ENCODE results near the gene FJX1.

The FJX1 gene, protein sequence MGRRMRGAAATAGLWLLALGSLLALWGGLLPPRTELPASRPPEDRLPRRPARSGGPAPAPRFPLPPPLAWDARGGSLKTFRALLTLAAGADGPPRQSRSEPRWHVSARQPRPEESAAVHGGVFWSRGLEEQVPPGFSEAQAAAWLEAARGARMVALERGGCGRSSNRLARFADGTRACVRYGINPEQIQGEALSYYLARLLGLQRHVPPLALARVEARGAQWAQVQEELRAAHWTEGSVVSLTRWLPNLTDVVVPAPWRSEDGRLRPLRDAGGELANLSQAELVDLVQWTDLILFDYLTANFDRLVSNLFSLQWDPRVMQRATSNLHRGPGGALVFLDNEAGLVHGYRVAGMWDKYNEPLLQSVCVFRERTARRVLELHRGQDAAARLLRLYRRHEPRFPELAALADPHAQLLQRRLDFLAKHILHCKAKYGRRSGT

DNA sequence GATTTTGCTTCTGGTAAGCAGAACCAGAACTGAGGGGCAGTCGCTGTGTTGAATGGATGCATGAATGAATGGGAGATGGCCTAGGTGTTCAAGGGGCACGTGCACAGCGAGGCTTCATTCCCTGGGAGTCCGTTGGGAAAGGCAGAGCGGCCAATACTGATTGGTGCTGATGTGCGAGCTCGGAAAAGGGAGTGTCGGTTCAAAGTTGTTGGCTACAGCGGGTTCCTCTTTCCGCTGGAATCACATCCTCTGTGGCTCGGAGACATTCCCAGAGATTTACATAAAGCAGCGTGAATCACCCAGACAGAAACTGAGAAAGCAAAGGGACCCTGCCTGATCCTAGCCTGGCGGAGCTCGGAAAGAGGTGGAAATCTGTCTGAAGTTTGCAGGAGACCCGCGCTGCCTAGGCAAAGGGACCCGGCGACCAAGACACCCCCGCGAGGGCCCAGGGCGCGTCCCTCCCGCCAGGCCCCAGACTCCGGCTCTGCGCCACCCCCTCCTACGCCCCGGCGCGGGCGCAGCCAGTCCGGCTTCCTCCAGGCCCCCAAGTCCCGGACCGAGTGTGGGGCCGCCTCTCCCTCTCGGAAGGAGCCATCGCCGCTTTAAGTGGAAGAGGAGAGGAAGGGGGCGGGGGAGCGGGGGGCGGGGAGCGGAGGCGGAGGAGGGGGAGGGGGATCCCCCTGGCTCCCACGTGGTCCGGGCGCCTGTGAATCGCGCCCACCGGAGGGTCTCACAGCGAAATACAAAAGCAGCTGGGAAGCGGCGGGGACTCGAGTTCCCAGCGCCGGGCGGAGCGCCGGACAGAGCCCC lies at the start of gene FJX1:
Gene FJX1 (plus strand): TSS at position 774 of the 810 bp plus-strand sequence. CDS start 177 bp downstream, outside the sequence.
- no peak for DNase-seq

DNA sequence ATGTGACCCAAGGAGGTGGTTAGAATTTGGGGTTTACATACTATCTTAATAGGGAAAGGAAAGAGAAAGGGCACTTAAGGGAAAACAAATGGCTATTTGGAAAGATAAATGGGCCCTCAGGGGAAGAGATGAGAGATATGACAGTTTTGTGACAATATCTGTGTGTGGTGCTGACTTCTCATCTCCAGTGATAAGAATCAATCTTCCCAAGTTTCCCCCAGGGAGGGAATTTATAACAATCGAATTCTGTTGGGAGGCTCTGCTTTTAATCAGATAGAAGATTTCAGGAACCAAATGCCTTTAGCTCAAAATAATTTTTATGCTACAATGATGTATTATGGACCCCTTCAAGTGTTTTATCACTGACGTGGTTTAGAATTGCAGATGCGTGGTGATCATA lies 46.6 kb upstream of the FJX1 start:
- DNase-seq, result no peak

DNA sequence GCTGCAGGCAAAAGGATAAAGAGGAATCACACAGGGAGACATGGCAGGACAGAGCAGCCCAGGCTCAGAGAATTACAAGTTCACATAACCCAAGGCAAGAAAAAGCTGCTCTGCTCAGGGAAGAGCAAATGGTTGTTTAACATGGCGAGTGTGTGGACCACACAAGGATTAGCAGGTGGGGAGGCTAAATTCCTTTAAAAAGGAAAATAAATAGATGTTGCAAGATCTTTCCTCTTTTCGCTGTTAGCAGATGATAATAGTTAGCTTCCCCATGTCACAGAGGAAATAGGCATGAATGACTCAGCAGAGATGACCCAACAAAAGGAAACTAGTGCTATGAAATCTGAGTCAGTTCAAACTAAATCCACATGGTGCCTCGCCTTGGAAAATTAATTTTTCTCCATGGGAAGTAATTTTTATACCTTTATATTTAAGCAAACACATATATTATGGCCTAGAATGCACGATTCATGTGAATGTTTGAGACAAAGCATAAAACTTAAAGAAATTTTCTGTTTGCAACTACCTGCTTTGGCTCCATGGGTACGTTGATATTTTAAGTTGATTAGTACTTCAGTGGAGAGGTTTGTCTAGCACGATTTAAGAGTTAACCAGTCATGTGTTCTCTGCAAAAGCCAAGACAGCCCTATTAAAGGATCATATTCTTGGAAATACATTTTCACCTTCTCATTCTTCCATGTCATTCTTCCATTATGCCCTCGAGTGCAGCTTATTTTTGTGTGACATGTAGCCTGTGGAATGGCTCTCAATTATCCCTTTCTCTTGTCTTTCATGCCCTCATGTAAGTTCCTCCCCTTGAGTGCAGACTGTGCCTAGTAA lies 38.5 kb upstream of the FJX1 start:
- no peak for DNase-seq

DNA sequence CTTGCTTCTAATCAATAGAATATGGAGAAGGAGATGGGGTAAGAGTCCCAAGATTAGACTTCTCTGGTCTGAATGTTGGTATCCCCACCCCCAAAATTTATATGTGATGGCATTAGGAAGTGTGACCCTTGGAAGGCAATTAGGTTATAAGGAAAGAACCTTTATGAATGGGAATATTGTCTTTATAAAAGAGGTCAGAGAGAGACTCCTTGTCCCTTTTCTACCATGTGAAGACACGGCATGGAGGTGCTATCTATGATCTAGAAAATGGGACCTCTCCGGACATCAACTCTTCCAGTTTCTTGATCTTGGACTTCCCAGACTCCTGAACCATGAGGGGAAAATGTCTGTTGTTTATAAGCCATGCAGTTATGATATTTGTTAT lies 37.9 kb upstream of the FJX1 start:
- DNase-seq, result no peak

DNA sequence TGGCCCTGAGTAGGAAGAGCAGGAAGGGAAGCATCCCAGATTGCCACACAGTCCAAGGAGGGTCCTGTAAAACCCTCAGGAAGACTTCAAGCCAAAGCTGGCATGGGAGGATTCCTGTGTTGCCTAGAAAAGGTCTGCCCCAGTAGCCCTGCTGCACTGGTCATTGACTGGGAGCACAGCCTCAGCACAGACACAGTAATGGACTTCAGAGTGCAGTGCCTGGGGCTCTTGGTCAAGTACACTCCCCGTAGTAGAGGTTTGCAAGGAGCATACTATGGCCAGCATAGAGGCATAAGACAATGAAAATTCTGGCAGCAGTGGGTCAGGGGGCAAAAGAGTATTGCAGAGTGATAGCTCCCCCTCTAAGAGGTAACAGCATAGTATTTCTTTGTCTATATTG lies 36.2 kb upstream of the FJX1 start:
- DNase-seq, result no peak

DNA sequence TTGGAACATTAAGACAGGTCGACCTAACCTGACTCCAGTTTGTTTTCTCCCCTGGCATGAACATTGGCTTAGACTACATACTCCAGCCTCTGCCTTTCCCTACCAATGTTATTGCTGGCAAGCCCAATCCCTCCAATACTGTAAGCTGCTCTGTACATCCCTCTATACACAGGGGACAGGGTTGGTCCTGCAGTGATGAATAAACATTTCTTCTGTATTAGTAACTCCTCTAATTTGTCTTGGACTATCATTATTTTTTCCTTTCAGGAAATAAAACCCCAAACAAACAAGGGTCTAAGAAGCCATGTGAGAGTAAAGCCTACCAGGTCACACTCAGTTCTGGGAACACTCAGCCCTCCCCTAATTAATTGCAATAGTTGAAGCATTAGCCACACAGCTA lies 35.1 kb upstream of the FJX1 start:
- no peak for DNase-seq

DNA sequence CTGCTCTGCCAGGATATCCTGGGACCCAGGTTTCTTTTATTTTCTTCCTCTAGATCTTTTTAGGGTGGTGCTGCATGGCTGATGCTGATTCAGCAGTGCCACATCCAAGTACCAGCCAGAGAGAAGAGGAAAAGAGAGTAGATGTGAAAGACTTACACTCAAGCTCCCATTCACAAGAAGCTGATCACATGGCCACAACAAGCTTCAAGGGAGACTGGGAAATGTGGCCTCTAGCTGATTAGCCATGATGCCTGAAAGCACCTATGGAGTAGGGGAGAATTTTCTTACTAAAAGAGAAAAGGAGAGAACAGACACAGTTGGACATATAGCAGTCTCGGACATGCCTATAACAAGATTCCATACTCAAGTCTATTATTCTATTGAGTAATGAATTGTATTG lies 34.4 kb upstream of the FJX1 start:
- no peak for DNase-seq

DNA sequence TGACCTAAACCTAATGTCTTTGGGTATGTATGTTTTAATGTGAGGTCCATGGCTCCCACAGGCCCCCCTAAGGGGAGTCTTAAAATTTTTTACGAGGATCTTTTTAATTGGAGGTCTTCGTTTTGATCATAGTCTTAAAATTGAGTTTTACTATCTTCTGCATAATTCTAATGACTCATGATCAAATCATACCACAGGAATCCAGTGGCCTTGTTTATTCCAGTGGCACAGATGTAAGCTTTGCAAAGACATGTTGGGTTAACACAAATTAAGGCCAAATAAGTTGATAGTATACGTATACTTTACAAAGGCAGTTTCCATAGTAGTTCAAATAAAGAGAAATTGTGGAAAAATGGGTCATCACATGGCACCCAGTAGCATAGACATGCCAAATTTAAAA lies 33.9 kb upstream of the FJX1 start:
- DNase-seq, result no peak

DNA sequence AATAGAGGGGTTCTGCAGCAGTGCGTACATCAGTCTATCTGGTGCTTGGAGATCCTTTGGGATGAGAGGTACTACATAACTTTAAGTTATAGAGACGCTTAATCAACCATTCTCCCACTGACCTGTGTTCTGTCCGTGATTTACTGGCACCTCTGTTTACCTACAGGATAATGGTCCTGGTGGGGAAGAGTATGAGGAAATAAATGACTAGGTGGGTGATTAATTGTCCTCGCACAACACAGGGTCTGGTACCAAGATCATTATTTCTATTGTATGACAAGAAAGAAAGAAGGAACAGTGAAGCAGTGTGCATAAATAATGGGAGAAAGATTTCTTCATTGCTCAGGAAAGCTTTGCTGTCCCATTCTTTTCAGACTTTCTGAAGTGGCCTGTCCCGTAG lies 32.8 kb upstream of the FJX1 start:
- DNase-seq, result no peak

DNA sequence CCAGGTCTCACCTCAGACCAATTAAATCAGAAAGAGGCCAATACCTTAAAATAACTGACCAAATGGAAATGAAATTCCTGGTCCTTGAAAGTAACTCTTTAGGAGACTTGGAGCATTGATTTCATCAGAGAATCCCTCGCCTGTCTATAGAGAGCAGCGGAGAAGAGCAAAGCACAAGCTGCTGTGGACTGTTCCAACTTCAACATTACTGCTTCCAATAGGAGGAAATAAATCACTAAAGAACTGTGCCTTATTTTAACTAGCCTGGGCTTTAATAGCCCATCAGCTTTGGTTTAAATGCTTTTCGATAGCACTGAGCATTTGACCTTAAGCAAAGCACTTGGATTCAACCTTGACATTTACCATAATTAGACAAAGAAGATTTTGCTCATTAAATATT lies 32.0 kb upstream of the FJX1 start:
- no peak for DNase-seq

DNA sequence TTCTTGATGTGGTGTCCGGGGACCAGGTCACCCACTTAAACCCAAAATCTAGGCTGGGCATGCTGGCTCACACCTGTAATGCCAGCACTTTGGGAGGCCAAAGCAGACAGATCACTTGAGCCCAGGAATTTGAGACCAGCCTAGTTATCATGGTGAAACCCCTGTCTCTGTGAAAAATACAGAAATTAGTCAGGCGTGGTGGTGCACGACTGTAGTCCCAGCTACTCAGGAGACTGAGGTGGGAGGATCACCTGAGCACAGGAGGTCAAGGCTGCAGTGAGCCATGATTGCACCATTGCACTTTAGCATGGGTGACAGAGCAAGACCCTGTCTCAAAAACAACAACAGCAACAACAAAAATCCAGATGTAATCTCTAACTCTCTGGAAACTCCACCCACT lies 30.3 kb upstream of the FJX1 start:
- DNase-seq, result no peak

DNA sequence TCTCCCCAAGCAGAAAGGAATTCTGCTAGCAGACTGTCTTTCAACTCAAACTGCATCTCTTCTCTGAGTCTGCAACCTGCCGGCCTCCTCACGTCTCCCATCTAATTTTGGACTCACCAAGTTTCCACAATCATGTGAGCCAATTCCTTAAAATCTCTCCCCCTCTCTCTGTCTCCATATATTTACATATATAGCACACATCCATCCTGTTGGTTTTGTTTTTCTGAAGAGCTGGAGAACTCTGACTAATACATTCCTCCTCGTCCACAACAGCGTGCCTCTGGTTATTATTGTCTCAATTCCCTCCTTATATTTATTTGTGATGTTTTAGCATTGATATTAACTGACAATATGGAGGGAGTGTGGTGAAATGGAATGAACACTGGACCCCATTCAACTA lies 29.6 kb upstream of the FJX1 start:
- DNase-seq, result no peak

DNA sequence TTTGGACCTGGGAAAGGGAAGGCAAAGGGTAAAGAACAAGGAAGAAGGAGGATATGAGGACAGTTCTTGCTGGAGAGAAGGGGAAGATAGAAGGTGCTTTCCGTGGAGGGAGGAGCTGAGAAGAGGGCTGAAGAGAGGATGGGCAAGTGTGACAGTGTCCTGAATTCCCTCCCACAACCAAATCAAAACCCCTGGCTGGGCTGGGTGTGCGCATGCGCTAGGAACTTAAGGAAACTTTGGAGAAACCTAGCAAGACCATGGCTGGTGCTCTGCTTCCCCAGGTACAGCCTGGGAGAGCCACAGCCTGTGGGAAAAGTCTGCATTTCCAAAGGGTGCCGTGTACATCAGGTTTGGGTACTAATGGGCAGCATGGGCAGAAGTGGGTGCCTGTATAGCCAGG lies 29.0 kb upstream of the FJX1 start:
- no peak for DNase-seq

DNA sequence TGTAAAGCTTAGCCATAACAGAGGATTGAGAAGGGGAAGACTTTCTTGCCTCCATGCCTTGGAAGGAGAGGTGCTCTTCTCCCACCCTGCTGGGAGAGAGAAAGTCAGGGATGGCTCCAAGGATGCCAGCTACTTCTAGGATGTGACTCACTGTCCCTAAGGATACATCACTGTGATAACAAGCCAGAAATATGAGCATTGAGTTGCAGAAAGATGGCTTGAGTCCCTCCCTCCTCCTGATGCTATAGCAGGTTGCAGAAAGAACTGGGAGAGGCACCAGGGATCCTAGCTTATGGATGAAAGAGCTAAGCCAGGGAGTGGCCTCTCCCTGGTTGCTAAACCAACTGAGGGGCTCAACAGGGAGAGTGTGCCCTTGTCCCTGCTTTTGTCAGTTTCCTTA lies 27.8 kb upstream of the FJX1 start:
- no peak for DNase-seq

DNA sequence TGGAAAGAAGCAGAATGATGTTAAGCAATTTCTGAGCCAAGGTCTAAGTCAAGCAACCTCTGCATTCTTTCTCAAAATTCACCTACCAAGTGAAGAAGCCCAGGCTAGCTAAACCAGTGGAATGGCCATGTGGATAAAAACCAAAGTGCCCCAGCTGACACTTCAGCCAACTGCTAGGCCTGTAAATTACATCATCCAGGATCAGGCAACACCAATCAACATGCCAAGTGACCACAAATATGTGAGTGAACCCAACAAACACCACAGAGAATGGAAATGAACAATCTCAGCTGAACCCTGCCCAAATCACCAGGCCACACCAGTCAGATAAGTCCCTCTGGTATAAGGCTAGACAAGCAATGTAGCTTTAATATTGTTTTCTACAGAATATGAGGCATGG lies 25.1 kb upstream of the FJX1 start:
- DNase-seq, result no peak

DNA sequence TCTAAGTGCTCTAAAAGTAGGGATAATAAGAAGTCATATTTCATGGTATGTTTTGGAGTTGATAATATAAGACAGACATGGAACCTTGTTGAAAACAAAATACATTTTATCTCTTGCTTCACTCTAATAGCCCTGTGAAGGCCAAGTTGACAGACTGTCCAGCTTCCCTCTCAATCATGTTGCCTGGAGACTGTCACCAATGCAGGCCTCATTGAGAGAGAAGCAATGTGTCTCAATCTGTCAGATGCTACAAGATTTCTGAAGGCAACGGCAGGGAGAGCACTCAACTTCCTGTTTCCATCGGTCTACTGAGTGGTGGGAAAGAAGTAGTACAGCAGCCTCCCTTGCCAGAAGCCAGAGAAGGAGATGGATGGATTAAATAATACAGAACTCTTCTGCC lies 23.6 kb upstream of the FJX1 start:
- no peak for DNase-seq

DNA sequence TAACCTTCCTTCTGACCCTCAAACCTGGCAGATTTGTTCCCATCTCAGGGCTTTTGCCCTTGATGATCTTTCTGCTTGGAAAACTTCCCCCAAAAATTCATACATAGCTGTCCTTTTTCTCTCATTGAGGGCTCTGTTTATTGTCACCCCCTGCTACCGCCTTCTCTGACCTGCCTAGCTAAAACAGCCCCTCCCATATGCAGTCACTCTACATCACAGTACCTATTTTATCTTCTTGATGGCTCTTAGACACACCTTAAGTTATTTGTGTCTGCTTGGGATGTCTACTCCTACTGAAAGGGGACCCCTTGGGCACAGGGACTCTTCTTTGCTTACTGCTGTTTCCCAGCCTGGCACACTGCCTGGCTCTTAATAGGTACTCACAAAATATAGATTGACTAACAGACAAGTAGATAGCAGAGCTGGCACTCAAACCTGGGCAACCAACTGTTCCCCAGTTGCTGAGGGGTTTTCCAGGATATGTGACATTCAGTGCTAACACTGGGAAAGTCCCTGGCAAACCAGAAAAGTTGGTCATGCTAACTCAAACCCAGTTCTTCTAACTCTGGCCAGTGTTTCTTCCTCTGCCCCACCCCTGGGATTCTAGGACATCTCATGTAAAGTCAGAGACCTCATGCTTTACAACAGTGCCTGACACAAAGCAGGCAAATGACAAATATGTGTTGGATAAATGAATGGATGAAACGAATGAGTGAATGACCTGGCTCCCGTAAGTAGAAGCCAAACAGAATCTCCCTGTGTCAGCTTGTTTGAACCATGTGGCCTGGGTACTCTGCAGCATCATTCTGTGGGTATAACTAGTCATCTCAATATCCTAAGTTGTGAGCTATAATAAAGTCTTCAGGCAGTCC lies 19.8 kb upstream of the FJX1 start:
- DNase-seq, result no peak

DNA sequence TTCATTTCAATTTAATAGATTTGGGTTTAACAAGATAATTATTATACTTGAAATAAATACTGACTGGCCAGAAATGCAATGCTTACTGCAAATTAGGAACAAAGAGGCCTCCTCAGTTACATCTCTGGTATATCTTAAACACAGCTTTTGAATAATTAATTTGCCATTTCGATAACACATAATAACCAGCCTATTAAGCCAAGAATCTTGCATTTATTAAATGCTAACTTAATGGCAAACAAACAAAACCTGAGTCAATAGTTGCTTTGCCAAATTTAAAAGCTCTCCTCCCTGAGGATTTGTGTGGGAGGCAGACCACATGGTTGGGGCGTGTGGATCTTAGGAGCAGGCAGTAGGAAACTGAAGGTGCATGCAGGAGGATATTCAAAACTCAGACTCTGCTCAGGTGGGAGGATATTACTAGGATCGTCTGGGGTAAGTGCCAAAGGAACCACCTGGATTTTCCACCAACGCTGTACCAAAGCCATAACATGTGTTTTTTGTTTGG lies 17.9 kb upstream of the FJX1 start:
- DNase-seq, result no peak

DNA sequence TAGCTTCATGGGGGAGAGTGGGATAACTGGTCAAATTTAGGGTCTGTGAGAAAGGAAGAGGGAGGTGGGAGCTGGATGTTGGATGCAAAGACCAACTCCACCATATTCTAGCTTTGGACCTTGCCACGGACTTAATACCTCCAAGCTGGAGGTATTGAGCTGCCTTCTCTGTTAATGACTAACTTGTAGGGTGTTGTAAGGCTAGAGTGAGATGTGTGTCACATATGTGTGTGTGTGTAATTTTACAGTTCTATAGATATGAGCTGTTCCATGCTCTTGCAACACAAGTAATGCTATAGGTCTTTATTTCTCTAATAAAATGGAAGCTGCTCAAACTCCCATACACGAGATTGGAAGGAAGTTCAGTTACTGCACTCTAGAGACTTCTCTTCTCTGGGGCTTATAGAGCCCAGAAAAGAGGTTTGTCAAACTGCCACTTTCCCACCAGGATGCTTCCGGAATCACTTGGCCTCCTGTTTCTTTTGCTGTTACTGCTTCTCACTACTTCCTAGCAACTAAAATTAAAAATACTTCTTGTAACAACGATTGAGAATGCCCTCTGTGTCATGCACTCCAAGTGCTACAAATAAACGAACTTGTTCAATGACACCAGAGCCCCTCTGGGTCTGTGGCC lies 16.0 kb upstream of the FJX1 start:
- no peak for DNase-seq

DNA sequence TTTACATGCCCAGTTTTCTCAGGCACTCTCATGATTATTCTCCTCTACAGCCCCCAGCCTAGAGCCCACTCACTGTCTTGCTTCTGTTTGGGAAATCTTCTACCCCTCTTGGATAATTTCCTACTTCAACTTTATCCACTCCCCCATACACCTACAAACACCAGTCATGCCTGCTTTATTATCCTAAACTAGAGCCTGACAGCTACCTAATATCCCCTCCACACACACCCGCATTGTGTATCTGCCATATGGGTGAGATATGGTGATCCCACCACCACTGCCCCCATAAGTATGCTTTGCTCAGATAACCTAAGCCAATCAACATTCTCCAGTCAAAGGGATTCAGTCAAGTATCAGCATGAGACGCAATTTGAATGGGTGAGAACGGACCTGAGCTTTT lies 15.3 kb upstream of the FJX1 start:
- DNase-seq, result no peak

DNA sequence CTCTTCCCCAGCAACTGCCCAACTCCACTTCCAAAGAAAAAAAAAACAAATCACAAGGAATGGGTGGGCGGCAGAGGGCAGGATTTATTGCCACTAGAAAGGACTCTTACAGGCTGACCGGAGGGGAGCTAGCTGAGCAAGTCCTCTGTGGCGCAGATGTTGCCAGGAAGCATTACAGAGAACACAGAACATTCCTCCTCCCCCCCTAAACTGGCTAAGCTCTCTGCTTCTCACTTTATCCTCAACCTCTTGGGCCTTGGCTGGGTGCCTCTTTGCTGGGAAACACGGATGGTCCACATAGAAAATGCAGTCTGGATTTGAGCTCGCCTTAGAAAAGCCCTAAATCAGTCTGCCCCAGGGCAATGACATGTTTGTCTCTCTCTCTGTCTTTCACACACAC lies 12.6 kb upstream of the FJX1 start:
- DNase-seq, result no peak

DNA sequence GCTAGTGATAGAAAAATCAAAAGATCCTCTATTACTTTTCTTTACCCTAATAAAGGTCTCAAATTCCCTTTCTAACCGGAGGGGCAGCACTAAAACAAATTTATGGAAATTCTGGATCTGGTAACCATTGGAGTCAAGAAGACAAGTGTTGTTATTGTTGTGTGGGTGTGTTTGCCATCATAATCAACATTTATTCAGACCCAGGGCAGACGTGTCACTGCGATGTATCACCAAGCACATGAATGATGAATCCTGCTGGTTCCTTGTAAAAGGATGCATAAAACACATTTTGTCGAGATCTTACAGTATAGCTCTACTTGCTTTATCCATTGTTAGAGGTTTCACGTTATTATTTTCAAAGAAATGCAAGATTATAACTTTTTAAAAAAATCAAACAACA lies 12.1 kb upstream of the FJX1 start:
- DNase-seq, result no peak

Measured in CD4-positive, alpha-beta T cell treated with Interleukin-4 for 4 hours (primary cell).